GM13977 (cell line): ENCODE data around the gene DDR2.

ENCODE experiments used
- DNase-seq: peaks from one replicate; pipeline ENCODE4 v3.0.0; 2012; ENCODE audit warnings: low spot score
- CTCF ChIP-seq: IDR thresholded peaks from 2 replicates; pipeline ENCODE4 v1.5.1; 2012; ENCODE audit warnings: mild to moderate bottlenecking, control low read depth; ENCODE audit not compliant: insufficient read depth; ENCODE audit errors: extremely low read depth, missing control alignments
- in situ Hi-C: fragments of 300-500 bp; cut with MboI; formaldehyde crosslinking; loops from one replicate; pipeline ENCODE4 v1.12.0; 2022; ENCODE audit warnings: low sequenced_read_pairs, low pct_unique_long_range_greater_than_20kb, mixed read lengths, inconsistent platforms; ENCODE audit not compliant: unreplicated experiment

DDR2 gene

DNA sequence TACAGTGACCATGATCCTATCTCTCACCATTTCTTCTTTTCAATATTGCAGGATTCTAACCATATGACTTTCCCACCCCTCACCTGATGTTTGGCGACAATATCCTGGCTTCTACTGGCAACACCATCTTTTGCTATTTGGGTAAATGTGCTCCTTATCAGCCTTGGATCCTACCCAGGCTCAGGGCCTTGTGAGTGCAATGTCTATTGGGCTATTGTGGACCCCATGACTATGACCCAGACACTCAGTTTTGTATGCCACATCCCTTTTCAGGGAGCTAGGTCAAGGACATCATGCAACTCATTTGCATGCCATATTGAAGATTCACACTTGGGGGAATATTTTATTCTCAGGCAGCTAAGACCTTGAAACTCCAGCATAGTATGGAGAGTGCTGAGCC lies 67.9 kb downstream of the DDR2 start:
- DNase-seq = no peak
- in situ Hi-C loops = no loop called here
- no peak for TF ChIP-seq CTCF

DNA sequence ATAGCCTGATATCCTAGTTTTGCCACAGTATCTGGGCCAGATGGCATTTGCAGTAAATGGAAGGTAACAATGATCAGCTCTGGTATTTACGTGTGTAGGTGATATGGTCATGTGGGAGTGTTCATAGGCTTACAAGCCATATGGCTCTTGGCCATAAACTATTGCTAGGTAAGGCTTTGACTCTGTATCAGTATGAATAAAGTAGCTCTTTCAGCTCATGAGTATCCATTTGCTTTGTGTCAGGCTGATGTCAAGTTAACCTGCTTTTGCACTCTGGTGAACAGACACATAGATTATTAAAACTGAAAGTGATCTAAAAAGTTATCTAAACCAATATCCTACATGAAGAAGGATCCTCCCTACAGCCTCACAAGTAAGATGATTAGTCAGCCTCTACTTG lies 69.0 kb downstream of the DDR2 start:
- in situ Hi-C loops = no loop called here
- no peak for TF ChIP-seq CTCF
- peak; percentile 31 for DNase-seq

DNA sequence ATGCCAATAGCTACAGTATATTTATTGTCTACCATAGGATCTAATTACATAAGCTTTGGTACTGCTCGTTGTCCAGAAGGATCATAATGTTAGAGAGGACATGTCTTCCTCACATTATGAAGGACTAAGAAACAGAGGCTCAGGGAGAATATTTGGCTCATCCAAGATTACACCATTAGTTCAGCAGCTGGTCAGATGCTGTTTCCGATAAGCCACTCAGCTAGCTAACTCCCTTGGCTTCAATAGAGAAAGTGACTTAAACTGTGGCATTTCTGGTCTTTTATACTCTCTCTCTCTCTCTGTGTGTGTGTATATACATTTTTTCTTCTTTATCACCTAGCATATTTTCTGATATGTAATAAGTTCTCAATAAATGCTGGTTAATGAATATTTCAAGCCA lies 70.4 kb downstream of the DDR2 start:
- DNase-seq = no peak
- TF ChIP-seq CTCF = no peak
- in situ Hi-C loops = no loop called here

DNA sequence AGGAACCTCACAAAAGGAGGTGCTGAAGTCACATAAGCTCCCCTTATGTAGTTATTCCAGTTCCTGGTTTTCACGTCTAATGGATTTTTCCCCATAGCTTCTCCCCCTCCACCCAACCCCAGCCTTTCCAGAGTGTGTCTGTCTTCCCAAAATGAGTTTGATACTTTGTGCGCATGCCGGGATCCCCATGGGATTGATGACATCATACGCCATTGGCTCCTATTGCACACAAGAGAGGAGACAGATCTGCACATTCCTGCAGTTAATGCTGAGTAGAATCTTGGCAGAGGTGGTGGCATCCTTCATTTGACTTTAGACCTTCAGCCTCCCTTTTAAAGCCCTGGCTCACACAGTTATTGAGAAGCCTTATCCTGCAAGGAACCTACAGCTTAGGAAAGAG lies 71.4 kb downstream of the DDR2 start:
- TF ChIP-seq CTCF = no peak
- no peak for DNase-seq
- in situ Hi-C loops = no loop called here

DNA sequence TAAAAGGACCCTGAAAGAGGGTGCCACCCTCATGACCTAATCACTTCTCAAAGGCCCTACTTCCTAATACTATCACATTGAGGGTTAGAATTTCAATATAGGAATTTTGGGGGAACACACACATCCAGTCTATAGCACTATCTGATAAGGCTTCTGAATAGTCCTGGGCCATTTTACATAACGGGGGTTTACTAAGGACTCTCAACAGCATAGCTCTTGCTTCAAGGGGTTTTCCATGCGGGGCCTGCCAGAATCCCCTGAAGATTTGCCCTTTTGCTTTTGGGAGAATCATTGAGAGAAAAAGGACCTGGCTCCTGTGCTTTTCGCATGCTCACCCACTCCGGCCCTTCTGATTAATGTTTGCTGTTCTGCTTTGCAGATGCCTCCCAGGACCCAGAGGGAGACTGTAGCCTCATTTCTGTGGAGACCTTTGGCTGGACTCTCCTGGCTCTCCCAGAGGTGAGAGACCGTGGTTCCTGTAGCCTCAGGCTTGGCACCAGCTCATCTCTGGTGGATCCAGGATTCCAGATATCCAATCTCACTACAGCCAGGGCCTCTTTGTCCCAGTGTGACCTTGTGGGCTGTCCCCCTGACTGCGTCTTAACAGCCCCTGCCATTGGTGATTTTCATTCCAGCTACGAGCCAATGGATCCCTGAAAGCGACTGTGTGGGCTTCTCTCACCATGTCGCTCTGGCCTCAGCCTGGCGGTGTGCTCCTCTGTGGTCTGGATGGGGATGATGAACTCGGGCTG lies 72.6 kb downstream of the DDR2 start:
- in situ Hi-C loops = no loop called here
- DNase-seq = no peak
- TF ChIP-seq CTCF = no peak

DNA sequence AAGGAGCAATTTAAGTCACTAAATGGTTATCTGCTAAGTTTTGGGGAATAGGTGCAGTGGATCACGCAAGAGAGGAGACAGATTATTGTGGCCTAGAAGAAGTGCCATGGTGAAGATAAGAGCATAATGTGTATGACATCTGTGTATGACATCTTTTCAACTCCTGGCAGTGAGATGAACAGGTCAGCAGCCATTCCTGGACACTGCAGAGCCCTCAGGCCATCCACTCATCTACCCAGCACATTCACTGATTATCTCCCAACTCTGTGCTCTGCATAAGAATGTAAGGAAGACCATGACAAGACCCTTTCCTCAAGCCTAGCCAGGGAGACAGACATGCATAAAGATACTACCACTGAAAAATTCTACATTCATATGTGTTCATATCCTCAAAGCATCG lies 73.7 kb downstream of the DDR2 start:
- no peak for DNase-seq
- in situ Hi-C loops = no loop called here
- no peak for TF ChIP-seq CTCF
